ENCODE results near the gene GANAB. TPM values are rescaled to one million over a fixed set of nuclear protein-coding genes. Genes with fewer than 3 reads are reported as not detected.

GANAB gene
- total RNA-seq, 1 experiment from 2014 or later = 274 TPM

DNA sequence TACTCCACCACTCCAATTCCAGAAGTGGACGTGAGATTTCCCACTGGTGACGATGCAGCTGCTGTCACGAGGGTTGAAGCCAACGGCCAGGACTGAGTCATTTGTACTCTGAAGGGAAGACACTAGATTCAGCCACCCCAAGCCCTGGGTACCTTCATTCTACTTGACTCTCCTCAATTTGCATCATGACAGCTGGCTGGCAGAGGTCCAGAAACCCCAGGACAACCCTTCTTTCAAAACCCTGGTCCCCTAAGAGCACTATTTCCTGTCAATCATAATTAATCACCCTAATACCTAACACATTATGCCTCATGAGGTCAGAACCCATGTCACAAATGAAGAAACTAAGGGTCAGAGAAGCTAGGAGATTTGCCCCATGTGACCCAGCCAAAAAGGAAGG lies 38.7 kb downstream of the GANAB start:
- no TSS peak for BruUV-seq (replicated peaks)
- ChIA-PET CTCF (no interaction called here), POLR2A (ENCODE audit: unreplicated experiment) (no interaction called here)
- peaks cover 12% of the 10 kb centered on the region; the same call in 1 of the 2 replicates for H3K79me2 ChIP-seq (ENCODE audit: low read length)
- H3K27ac ChIP-seq (ENCODE audit: low read length) = no peak overlapping the region
- ATAC-seq = no peak
- TF ChIP-seq EZH2 (IDR thresholded peaks at IDR 0.05; ENCODE audit: low read length, unreplicated experiment) (no peak), EZH2phosphoT487 (IDR thresholded peaks at IDR 0.05; ENCODE audit: borderline replicate concordance, low read length) (no peak)
- no peaks in the 10 kb centered on the region for H3K9me3 ChIP-seq (ENCODE audit: low read length)
- no peaks in the 10 kb centered on the region for H3K27me3 ChIP-seq (ENCODE audit: low read length)
- H3K4me2 ChIP-seq (ENCODE audit: low read length) = no peak overlapping the region
- H3K4me1 ChIP-seq (ENCODE audit: insufficient read depth, low read length) = peaks cover 8% of the 10 kb centered on the region
- H4K20me1 ChIP-seq (ENCODE audit: low read length) = no peaks in the 10 kb centered on the region
- H3K36me3 ChIP-seq (ENCODE audit: low read depth, low read length) = no peaks in the 10 kb centered on the region
- no peaks in the 10 kb centered on the region for H3F3A ChIP-seq (ENCODE audit: low read length, unreplicated experiment)
- no peak overlapping the region for H2AFZ ChIP-seq (ENCODE audit: low read length)
- H3K9ac ChIP-seq (ENCODE audit: low read length) = no peak overlapping the region
- DNase-seq = no peak
- H3K4me3 ChIP-seq (ENCODE audit: low read length) = no peak overlapping the region
- no peaks in the 10 kb centered on the region for H3K9me2 ChIP-seq (replicated peaks; ENCODE audit: low read length)
- intact Hi-C loops (cut with micrococcal nuclease) = no loop called here

- no peak overlapping the region for H3K9ac ChIP-seq (ENCODE audit: low read length)
- no peaks in the 10 kb centered on the region for H4K20me1 ChIP-seq (ENCODE audit: low read length)
- no peaks in the 10 kb centered on the region for H3K9me3 ChIP-seq (ENCODE audit: low read length)
- ChIA-PET CTCF (interaction anchor here (0.8 kb wide), 1 partner anchor 12 kb away, joined by 3 read pairs; no protein-coding TSS in a partner anchor), POLR2A (ENCODE audit: unreplicated experiment) (interaction anchor here (0.5 kb wide), 1 partner anchor 47 kb away, joined by 4 read pairs; the partner anchor contains the start of gene INTS5)
- no peak for ATAC-seq
- H3K36me3 ChIP-seq (ENCODE audit: low read depth, low read length) = no peaks in the 10 kb centered on the region
- no peak for TF ChIP-seq EZH2phosphoT487 (IDR thresholded peaks at IDR 0.05; ENCODE audit: borderline replicate concordance, low read length)
- TF ChIP-seq CTCF (conservative IDR thresholded peaks at IDR 0.05; ENCODE audit: low read depth, low read length) = no peak
- no peak for TF ChIP-seq EZH2 (IDR thresholded peaks at IDR 0.05; ENCODE audit: low read length, unreplicated experiment)
- H3K9me2 ChIP-seq (replicated peaks; ENCODE audit: low read length) = no peaks in the 10 kb centered on the region
- no peak for DNase-seq
- no peak overlapping the region for H3K27ac ChIP-seq (ENCODE audit: low read length)
- BruUV-seq (replicated peaks) = no TSS peak
- H3F3A ChIP-seq (ENCODE audit: low read length, unreplicated experiment) = no peaks in the 10 kb centered on the region
- H2AFZ ChIP-seq (ENCODE audit: low read length) = no peak overlapping the region
- H3K4me1 ChIP-seq (ENCODE audit: insufficient read depth, low read length) = peaks cover 9% of the 10 kb centered on the region
- peaks cover 11% of the 10 kb centered on the region for H3K79me2 ChIP-seq (ENCODE audit: low read length)
- no peak overlapping the region for H3K4me2 ChIP-seq (ENCODE audit: low read length)
- intact Hi-C loops (cut with micrococcal nuclease) = no loop called here
- H3K27me3 ChIP-seq (ENCODE audit: low read length) = no peaks in the 10 kb centered on the region
- no peak overlapping the region for H3K4me3 ChIP-seq (ENCODE audit: low read length)
Measured at GRCh38 chr11:62605902-62606301, 40.5 kb downstream of the GANAB start.

DNA sequence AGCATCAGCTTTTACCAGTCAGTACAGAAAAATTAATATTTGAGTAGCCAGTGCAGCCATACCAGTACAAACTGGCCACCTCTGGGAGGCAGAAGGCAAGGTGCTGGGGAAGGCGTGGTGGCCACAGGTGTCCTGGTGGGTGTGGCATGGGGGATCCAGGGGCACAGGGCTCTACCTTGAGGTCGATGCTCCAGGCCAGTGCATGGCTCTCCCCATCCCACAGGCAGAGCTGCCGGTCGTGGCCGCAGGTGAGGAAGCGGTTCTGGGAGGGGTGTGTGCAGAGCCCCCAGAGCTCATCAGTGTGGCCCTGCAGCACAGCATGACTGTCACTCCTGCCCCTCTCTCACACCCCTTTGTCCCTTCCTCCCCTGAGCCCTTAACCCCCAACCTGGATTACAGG lies 40.9 kb downstream of the GANAB start:
- Histone ChIP-seq H3K27me3 (ENCODE audit: low read length) (no peaks in the 10 kb centered on the region), H4K20me1 (ENCODE audit: low read length) (no peaks in the 10 kb centered on the region), H3K4me1 (ENCODE audit: insufficient read depth, low read length) (peaks cover 8% of the 10 kb centered on the region; the same call in 1 of the 2 replicates), H3K9me2 (replicated peaks; ENCODE audit: low read length) (no peaks in the 10 kb centered on the region), H3K27ac (ENCODE audit: low read length) (no peak overlapping the region), H2AFZ (ENCODE audit: low read length) (no peak overlapping the region), H3K79me2 (ENCODE audit: low read length) (peaks cover 11% of the 10 kb centered on the region), H3K4me3 (ENCODE audit: low read length) (no peak overlapping the region), H3K4me2 (ENCODE audit: low read length) (no peak overlapping the region), H3K9me3 (ENCODE audit: low read length) (no peaks in the 10 kb centered on the region), H3K9ac (ENCODE audit: low read length) (no peak overlapping the region), H3F3A (ENCODE audit: low read length, unreplicated experiment) (no peaks in the 10 kb centered on the region), H3K36me3 (ENCODE audit: low read depth, low read length) (no peaks in the 10 kb centered on the region)
- no peak for ATAC-seq
- no peak for DNase-seq
- BruUV-seq (replicated peaks) = no TSS peak
- no peak for TF ChIP-seq EZH2 (IDR thresholded peaks at IDR 0.05; ENCODE audit: low read length, unreplicated experiment)
- TF ChIP-seq EZH2phosphoT487 (IDR thresholded peaks at IDR 0.05; ENCODE audit: borderline replicate concordance, low read length) = no peak
- no peak for TF ChIP-seq CTCF (conservative IDR thresholded peaks at IDR 0.05; ENCODE audit: low read depth, low read length)
- CTCF ChIA-PET = interaction anchor here (0.8 kb wide), 1 partner anchor 11 kb away, joined by 3 read pairs; no protein-coding TSS in a partner anchor
- POLR2A ChIA-PET (ENCODE audit: unreplicated experiment) = no interaction called here
- intact Hi-C loops (cut with micrococcal nuclease) = no loop called here

Measured in PC-3 (cell line).